Measurements from ENCODE around the gene EMX1.
A peak's percentile ranks its signal among the peaks of the same experiment; 100 is the strongest.

EMX1 gene

GRCh38 chr2:72917877-72918553 lies 696 bp downstream of the EMX1 start:
- WGBS: under 1% methylated on average over 89 of the region's 89 CpGs
- Histone ChIP-seq H3K9ac (ENCODE audit: low read depth, low read length) (no peak overlapping the region), H3K4me3 (ENCODE audit: low read length) (peak overlapping the region; percentile 46), H3K36me3 (ENCODE audit: insufficient read depth, low read length) (no peaks in the 10 kb centered on the region), H3K9me3 (ENCODE audit: insufficient read depth, low read depth, low read length) (no peaks in the 10 kb centered on the region), H3K27me3 (ENCODE audit: insufficient read depth, low read length) (peaks cover 100% of the 10 kb centered on the region), H3K27ac (ENCODE audit: low read depth, low read length) (no peak overlapping the region), H3K4me1 (ENCODE audit: insufficient read depth, low read length) (peaks cover 30% of the 10 kb centered on the region)

DNA sequence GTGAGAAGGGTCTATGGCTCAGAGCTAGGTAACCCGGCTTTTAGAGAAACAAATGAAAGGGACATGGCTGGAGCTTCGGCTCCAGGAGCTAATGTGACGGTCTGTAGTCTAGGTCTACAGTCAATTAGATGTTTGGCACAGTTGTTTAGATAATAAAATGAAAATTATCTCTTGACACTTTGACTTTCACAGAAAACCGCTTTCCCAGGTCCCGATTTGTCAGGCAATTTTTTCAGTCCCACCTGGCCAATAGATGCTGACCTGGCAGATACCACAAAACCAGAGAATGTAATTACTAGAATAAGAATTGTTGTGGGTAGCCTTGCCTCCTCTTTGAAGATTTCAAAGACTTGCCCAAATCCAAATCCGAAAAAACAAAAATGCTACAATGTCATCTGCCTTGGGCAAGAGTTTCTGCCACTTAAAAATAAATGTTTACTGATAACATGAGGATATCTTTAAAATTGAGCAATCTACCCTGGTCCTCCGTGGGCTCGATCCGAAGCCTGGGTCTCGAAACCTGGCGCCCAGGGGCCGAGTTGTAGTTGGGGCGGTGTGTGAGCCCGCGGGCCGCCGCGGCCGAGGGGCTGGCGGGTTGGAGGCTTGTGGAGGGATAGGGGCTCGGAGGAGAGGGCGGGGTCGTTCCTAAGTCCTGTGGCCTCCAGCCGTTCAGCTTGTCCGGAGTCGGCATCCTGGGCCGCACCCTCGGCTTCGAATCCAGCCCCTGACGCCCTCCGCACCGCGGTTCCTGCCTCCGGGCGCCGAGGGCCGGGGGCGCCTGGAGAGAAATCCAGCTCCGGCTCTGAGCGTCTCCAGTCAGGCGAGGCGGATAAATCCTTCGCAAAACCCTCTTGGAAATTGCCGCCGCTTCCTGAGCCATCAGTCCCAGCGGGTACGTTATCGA lies 2.3 kb downstream of the EMX1 start:
- Histone ChIP-seq H3K27me3 (ENCODE audit: insufficient read depth, low read length) (peaks cover 100% of the 10 kb centered on the region), H3K4me1 (ENCODE audit: insufficient read depth, low read length) (peaks cover 28% of the 10 kb centered on the region), H3K9me3 (ENCODE audit: insufficient read depth, low read depth, low read length) (no peaks in the 10 kb centered on the region), H3K27ac (ENCODE audit: low read depth, low read length) (no peak overlapping the region), H3K36me3 (ENCODE audit: insufficient read depth, low read length) (no peaks in the 10 kb centered on the region), H3K4me3 (ENCODE audit: low read length) (peak overlapping the region; percentile 46), H3K9ac (ENCODE audit: low read depth, low read length) (no peak overlapping the region)
- WGBS: 2% methylated on average over 48 of the region's 48 CpGs

DNA sequence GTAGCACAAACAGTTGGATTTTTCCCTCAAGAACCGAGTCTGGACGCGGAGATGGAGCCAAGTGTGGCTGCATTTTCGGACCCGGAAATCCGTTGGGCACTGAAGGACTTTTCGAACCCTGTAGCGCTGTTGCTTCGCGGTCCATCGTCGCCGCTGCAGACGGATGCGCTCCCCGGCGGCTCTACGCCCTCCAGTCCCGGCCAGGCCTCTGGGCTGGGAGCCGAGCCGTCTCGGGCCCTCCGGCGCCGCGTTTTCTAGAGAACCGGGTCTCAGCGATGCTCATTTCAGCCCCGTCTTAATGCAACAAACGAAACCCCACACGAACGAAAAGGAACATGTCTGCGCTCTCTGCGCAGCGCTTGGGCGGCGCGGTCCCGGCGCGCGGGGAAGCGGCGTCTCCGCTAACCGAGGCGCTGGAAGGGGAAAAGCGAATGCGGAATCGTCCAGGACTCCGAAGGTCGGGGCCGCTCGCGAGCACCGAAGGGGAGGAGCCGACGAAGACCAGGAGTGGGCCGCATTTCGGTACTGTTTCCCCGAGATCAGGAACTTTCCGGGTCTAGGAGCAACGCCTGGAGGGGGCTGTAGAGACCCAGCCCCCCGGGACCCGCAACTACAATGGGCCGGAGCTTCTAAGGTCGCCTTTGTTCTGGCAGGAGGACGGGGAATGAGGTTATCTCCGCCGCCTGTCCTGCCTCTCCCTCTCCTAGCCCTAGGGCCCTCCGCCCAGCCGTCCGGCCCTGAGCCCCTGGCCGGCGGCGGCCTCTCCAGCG lies 3.2 kb downstream of the EMX1 start:
- peaks cover 28% of the 10 kb centered on the region for H3K4me1 ChIP-seq (ENCODE audit: insufficient read depth, low read length)
- WGBS: under 1% methylated on average over 77 of the region's 77 CpGs

GRCh38 chr2:72921088-72921851 lies 4.0 kb downstream of the EMX1 start:
- peaks cover 34% of the 10 kb centered on the region for H3K4me1 ChIP-seq (ENCODE audit: insufficient read depth, low read length)
- peaks cover 100% of the 10 kb centered on the region for H3K27me3 ChIP-seq (ENCODE audit: insufficient read depth, low read length)
- no peaks in the 10 kb centered on the region for H3K36me3 ChIP-seq (ENCODE audit: insufficient read depth, low read length)
- H3K9me3 ChIP-seq (ENCODE audit: insufficient read depth, low read depth, low read length): no peaks in the 10 kb centered on the region
- no peak overlapping the region for H3K27ac ChIP-seq (ENCODE audit: low read depth, low read length)
- WGBS: 15% methylated on average over 15 of the region's 15 CpGs
- H3K9ac ChIP-seq (ENCODE audit: low read depth, low read length): no peak overlapping the region
- peak overlapping the region; percentile 40 for H3K4me3 ChIP-seq (ENCODE audit: low read length)

More for the DNA sequence above, 3.2 kb downstream of the EMX1 start:
- Histone ChIP-seq H3K36me3 (ENCODE audit: insufficient read depth, low read length) (no peaks in the 10 kb centered on the region), H3K9me3 (ENCODE audit: insufficient read depth, low read depth, low read length) (no peaks in the 10 kb centered on the region), H3K4me3 (ENCODE audit: low read length) (peak overlapping the region; percentile 40), H3K9ac (ENCODE audit: low read depth, low read length) (no peak overlapping the region), H3K27ac (ENCODE audit: low read depth, low read length) (no peak overlapping the region), H3K27me3 (ENCODE audit: insufficient read depth, low read length) (peaks cover 100% of the 10 kb centered on the region)

- WGBS: 28% methylated on average over 1 of the region's 1 CpG
- Histone ChIP-seq H3K4me3 (ENCODE audit: low read length) (no peak overlapping the region), H3K27ac (ENCODE audit: low read depth, low read length) (no peak overlapping the region), H3K9me3 (ENCODE audit: insufficient read depth, low read depth, low read length) (no peaks in the 10 kb centered on the region), H3K9ac (ENCODE audit: low read depth, low read length) (no peak overlapping the region), H3K4me1 (ENCODE audit: insufficient read depth, low read length) (peaks cover 34% of the 10 kb centered on the region), H3K27me3 (ENCODE audit: insufficient read depth, low read length) (peaks cover 100% of the 10 kb centered on the region), H3K36me3 (ENCODE audit: insufficient read depth, low read length) (no peaks in the 10 kb centered on the region)
Measured at GRCh38 chr2:72921853-72922252, 4.5 kb downstream of the EMX1 start.

GRCh38 chr2:72923833-72924352 lies 6.6 kb downstream of the EMX1 start:
- 1% methylated on average over 36 of the region's 36 CpGs for WGBS
- peak overlapping the region; percentile 36 for H3K4me3 ChIP-seq (ENCODE audit: low read length)
- peaks cover 100% of the 10 kb centered on the region for H3K27me3 ChIP-seq (ENCODE audit: insufficient read depth, low read length)

DNA sequence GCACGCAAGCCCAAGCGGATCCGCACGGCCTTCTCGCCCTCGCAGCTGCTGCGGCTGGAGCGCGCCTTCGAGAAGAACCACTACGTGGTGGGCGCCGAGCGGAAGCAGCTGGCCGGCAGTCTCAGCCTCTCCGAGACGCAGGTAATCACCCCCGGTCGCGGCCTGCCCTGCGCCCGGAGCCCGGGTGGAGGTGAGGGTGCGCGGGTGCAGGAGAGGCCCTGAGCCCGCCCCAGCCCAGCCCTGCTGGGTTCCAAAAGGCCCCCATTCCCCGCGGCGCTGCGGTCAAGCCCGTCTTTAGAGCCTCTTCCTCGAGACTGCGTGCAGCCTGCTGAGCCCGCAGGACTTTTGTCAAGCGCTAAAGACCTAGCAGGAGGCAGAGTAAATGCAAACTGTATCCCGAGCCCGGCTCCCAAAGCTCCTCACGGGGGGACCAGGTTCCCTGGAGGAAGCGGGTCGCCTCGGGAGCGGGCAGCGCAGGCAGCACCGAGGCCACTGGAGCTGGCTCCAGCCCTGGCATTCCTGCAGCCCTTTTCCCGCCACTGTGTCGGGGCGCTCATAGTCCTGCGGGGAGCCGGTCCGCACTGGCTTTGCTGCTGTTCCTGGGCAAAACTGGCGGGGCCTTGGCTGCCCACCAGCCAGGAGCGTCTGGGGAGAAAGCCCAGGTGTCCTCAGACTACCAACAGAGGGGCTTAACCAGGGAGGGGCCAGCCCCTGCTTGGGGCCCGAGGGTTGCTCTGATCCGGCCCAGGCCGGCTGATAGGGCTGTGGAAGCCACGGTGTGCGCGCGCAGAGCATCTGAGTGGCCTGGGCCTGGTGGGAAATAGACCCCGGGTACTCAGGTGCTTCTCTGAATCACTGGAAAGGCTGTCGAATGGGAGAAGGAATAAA lies 7.3 kb downstream of the EMX1 start:
- Histone ChIP-seq H3K36me3 (ENCODE audit: insufficient read depth, low read length) (no peaks in the 10 kb centered on the region), H3K27me3 (ENCODE audit: insufficient read depth, low read length) (peaks cover 100% of the 10 kb centered on the region), H3K4me1 (ENCODE audit: insufficient read depth, low read length) (peaks cover 26% of the 10 kb centered on the region; the same call in 1 of the 2 replicates), H3K4me3 (ENCODE audit: low read length) (peak overlapping the region; percentile 36), H3K9ac (ENCODE audit: low read depth, low read length) (no peak overlapping the region), H3K9me3 (ENCODE audit: insufficient read depth, low read depth, low read length) (no peaks in the 10 kb centered on the region), H3K27ac (ENCODE audit: low read depth, low read length) (no peak overlapping the region)
- WGBS: under 1% methylated on average over 61 of the region's 61 CpGs

More at GRCh38 chr2:72923833-72924352, 6.6 kb downstream of the EMX1 start:
- Histone ChIP-seq H3K9ac (ENCODE audit: low read depth, low read length) (no peak overlapping the region), H3K4me1 (ENCODE audit: insufficient read depth, low read length) (peaks cover 32% of the 10 kb centered on the region), H3K36me3 (ENCODE audit: insufficient read depth, low read length) (no peaks in the 10 kb centered on the region), H3K9me3 (ENCODE audit: insufficient read depth, low read depth, low read length) (no peaks in the 10 kb centered on the region), H3K27ac (ENCODE audit: low read depth, low read length) (no peak overlapping the region)

GRCh38 chr2:72925328-72925943 lies 8.1 kb downstream of the EMX1 start:
- Histone ChIP-seq H3K36me3 (ENCODE audit: insufficient read depth, low read length) (no peaks in the 10 kb centered on the region), H3K9me3 (ENCODE audit: insufficient read depth, low read depth, low read length) (no peaks in the 10 kb centered on the region), H3K4me3 (ENCODE audit: low read length) (peak overlapping the region; percentile 36; the same call in 1 of the 2 replicates), H3K4me1 (ENCODE audit: insufficient read depth, low read length) (peaks cover 25% of the 10 kb centered on the region; the same call in 1 of the 2 replicates), H3K27ac (ENCODE audit: low read depth, low read length) (no peak overlapping the region), H3K9ac (ENCODE audit: low read depth, low read length) (no peak overlapping the region), H3K27me3 (ENCODE audit: insufficient read depth, low read length) (peaks cover 100% of the 10 kb centered on the region)
- 2% methylated on average over 25 of the region's 26 CpGs for WGBS

DNA sequence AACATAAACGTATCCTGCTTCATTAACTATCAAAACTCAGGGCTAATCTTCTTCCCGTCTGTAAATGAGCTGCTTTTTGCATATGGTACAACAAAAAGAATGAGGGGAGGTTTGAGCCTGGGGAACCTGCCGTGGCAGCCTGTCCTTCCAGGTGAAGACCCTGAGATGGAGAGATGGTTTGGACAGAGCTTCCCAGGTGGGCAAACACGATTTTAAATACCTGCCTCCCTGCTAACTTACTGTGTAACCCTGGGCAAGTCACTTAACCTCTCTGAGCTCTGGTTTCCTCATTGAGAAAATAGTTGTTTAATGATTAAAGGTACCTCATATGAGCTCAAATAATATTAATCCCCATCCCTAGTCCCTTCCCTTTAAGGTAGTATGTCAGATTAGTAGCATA lies 9.0 kb downstream of the EMX1 start:
- H3K4me1 ChIP-seq (ENCODE audit: insufficient read depth, low read length): peaks cover 25% of the 10 kb centered on the region; the same call in 1 of the 2 replicates
- WGBS: 9% methylated on average over 4 of the region's 4 CpGs
- no peak overlapping the region for H3K27ac ChIP-seq (ENCODE audit: low read depth, low read length)
- peaks cover 100% of the 10 kb centered on the region for H3K27me3 ChIP-seq (ENCODE audit: insufficient read depth, low read length)
- no peak overlapping the region for H3K9ac ChIP-seq (ENCODE audit: low read depth, low read length)
- no peaks in the 10 kb centered on the region for H3K9me3 ChIP-seq (ENCODE audit: insufficient read depth, low read depth, low read length)
- no peak overlapping the region for H3K4me3 ChIP-seq (ENCODE audit: low read length)
- H3K36me3 ChIP-seq (ENCODE audit: insufficient read depth, low read length): no peaks in the 10 kb centered on the region

Measured in HUES64 (cell line).